MCF 10A (cell line): ENCODE measurements around the gene CYREN. TPM values are rescaled to one million over a fixed set of nuclear protein-coding genes. Genes with fewer than 3 reads are reported as not detected.

ENCODE experiments used
- BruUV-seq: library from RNA; stranded (reverse); fragments of 400-500 nt; replicated peaks from 2 replicates; lab custom pipeline; 2021; lab: Mats Ljungman, UMichigan
- CTCF ChIA-PET: fragments of 300-600 bp; sonication (Branson Sonifier 250); formaldehyde crosslinking; extraction: SDS; loops from one replicate; lab custom pipeline; 2021; ENCODE audit warnings: antibody characterized with exemption, inconsistent platforms; lab: Yijun Ruan, JAX
- POLR2A ChIA-PET: fragments of 300-600, 350-650 bp; sonication (Branson Sonifier 250); formaldehyde crosslinking; extraction: SDS; loops from one replicate; lab custom pipeline; 2020; ENCODE audit warnings: antibody characterized with exemption, inconsistent platforms; lab: Yijun Ruan, JAX
- DNase-seq: peaks from one replicate; pipeline ENCODE4 v3.0.0-alpha.2; 2018; ENCODE audit not compliant: unreplicated experiment
- H3K27ac Mint-ChIP-seq: one replicate; pipeline ENCODE4 v1.8.0; 2022; ENCODE audit warnings: mild to moderate bottlenecking, low read depth, mixed read lengths; ENCODE audit not compliant: unreplicated experiment
- H3K27me3 Mint-ChIP-seq: one replicate; pipeline ENCODE4 v1.8.0; 2022; ENCODE audit warnings: mixed read lengths; ENCODE audit not compliant: insufficient read depth, unreplicated experiment
- H3K36me3 Mint-ChIP-seq: one replicate; pipeline ENCODE4 v1.8.0; 2022; ENCODE audit warnings: mild to moderate bottlenecking, moderate library complexity, mixed read lengths; ENCODE audit not compliant: insufficient read depth, unreplicated experiment
- H3K4me1 Mint-ChIP-seq: one replicate; pipeline ENCODE4 v1.8.0; 2022; ENCODE audit warnings: mixed read lengths; ENCODE audit not compliant: insufficient read depth, unreplicated experiment
- H3K4me3 Mint-ChIP-seq: one replicate; pipeline ENCODE4 v1.8.0; 2022; ENCODE audit warnings: mild to moderate bottlenecking, moderate library complexity, mixed read lengths; ENCODE audit not compliant: unreplicated experiment
- H3K9me3 Mint-ChIP-seq: one replicate; pipeline ENCODE4 v1.8.0; 2022; ENCODE audit warnings: mixed read lengths; ENCODE audit not compliant: unreplicated experiment
- CTCF ChIP-seq: fragments of 200-600 bp; IDR thresholded peaks from one replicate; pipeline ENCODE4 v1.8.0; 2022; ENCODE audit warnings: antibody characterized with exemption, mild to moderate bottlenecking; ENCODE audit not compliant: unreplicated experiment
- intact Hi-C: fragments of 100-400 bp; cut with micrococcal nuclease; formaldehyde crosslinking; loops from 2 replicates; pipeline ENCODE4 v1.14.1; 2022
- total RNA-seq: library from RNA; stranded (reverse); gene quantifications from 2 replicates; pipeline ENCODE4 v1.2.3, GENCODE V29; 2022

The CYREN gene
- total RNA-seq, 1 experiment from 2014 or later: 66.0 TPM

GRCh38 chr7:135204341-135204749, 33.8 kb upstream of the CYREN start:
- no peak overlapping the region for H3K4me3 Mint-ChIP-seq
- no peak for DNase-seq
- intact Hi-C loops: no loop called here
- BruUV-seq: no TSS peak
- H3K27ac Mint-ChIP-seq: no peak overlapping the region
- ChIA-PET CTCF (interaction anchor here (0.7 to 1.7 kb wide), 3 partner anchors 16 to 218 kb away, joined by 4 to 6 read pairs (median 4); partner anchors contain the start of gene AGBL3), POLR2A (interaction anchor here (1.7 kb wide), 1 partner anchor 34 kb away, joined by 6 read pairs; the partner anchor contains the start of gene CYREN)
- H3K4me1 Mint-ChIP-seq: peaks cover 5% of the 10 kb centered on the region
- H3K27me3 Mint-ChIP-seq: no peaks in the 10 kb centered on the region
- TF ChIP-seq CTCF: no peak
- peaks cover 17% of the 10 kb centered on the region for H3K36me3 Mint-ChIP-seq
- H3K9me3 Mint-ChIP-seq: no peaks in the 10 kb centered on the region

GRCh38 chr7:135201350-135201749, 30.8 kb upstream of the CYREN start:
- BruUV-seq: no TSS peak
- no peaks in the 10 kb centered on the region for H3K9me3 Mint-ChIP-seq
- intact Hi-C loops: no loop called here
- H3K27me3 Mint-ChIP-seq: no peaks in the 10 kb centered on the region
- CTCF ChIA-PET: no interaction called here
- H3K27ac Mint-ChIP-seq: no peak overlapping the region
- H3K4me3 Mint-ChIP-seq: no peak overlapping the region
- peaks cover 5% of the 10 kb centered on the region for H3K4me1 Mint-ChIP-seq
- H3K36me3 Mint-ChIP-seq: peaks cover 19% of the 10 kb centered on the region
- no peak for TF ChIP-seq CTCF
- POLR2A ChIA-PET: interaction anchor here (0.6 to 1.5 kb wide), 3 partner anchors 9 to 13 kb away, joined by 3 to 6 read pairs (median 6); partner anchors contain the start of gene WDR91
- DNase-seq: no peak

GRCh38 chr7:135200821-135201331, 30.4 kb upstream of the CYREN start:
- CTCF ChIA-PET: no interaction called here

GRCh38 chr7:135199439-135199838, 28.9 kb upstream of the CYREN start:
- intact Hi-C loops: no loop called here
- Mint-ChIP-seq H3K4me1 (no peaks in the 10 kb centered on the region), H3K36me3 (peaks cover 14% of the 10 kb centered on the region), H3K27me3 (no peaks in the 10 kb centered on the region), H3K4me3 (no peak overlapping the region), H3K27ac (no peak overlapping the region), H3K9me3 (no peaks in the 10 kb centered on the region)
- no peak for DNase-seq
- no peak for TF ChIP-seq CTCF
- BruUV-seq: no TSS peak
- POLR2A ChIA-PET: interaction anchor here (0.7 to 0.8 kb wide), 2 partner anchors 19 to 473 kb away, joined by 3 read pairs; no protein-coding TSS in a partner anchor
- CTCF ChIA-PET: no interaction called here

More at GRCh38 chr7:135200821-135201331, 30.4 kb upstream of the CYREN start:
- DNase-seq: peak; percentile 57
- Mint-ChIP-seq H3K27me3 (no peaks in the 10 kb centered on the region), H3K4me1 (peaks cover 5% of the 10 kb centered on the region), H3K9me3 (no peaks in the 10 kb centered on the region), H3K27ac (no peak overlapping the region), H3K36me3 (peaks cover 17% of the 10 kb centered on the region), H3K4me3 (no peak overlapping the region)
- POLR2A ChIA-PET: interaction anchor here (1.5 kb wide), 1 partner anchor 9 kb away, joined by 6 read pairs; no protein-coding TSS in a partner anchor
- intact Hi-C loops: no loop called here
- BruUV-seq: no TSS peak
- TF ChIP-seq CTCF: no peak
